ENCODE data around the gene COPS7A.

Gene COPS7A

GRCh38 chr12:6700646-6701051 is 23.2 kb upstream of the COPS7A start, which contains the start of gene PIANP:
PIANP (minus strand) TSS chr12:6700815; CDS start chr12:6698061, 2,754 bp downstream.
- Histone ChIP-seq H3K9me3 (ENCODE audit: control insufficient read depth, insufficient read depth, low read depth, low read length) (no peaks in the 10 kb centered on the region), H3K4me1 (ENCODE audit: control insufficient read depth, insufficient read depth, low read length) (no peaks in the 10 kb centered on the region), H3K4me3 (ENCODE audit: low read depth, low read length) (peak within 1 kb of the TSS; percentile 55), H3K27ac (ENCODE audit: extremely low read depth, low read depth, low read length) (peak within 1 kb of the TSS; percentile 24; the same call in 1 of the 2 replicates), H3K36me3 (ENCODE audit: control insufficient read depth in 2 of 2, insufficient read depth in 1 of 2, low read length in 2 of 2) (peaks cover 0 to 9% of the 10 kb centered on the region in 2 experiments; a peak in 1 of 3 replicates)
- POLR2A ChIA-PET, result no interaction called here
- CTCF ChIA-PET, result no interaction called here
- TF ChIP-seq ZIC2 (tag by site-specific recombination; IDR thresholded peaks at IDR 0.05), result peak; percentile 59
- no peak for TF ChIP-seq HOXA7 (CRISPR knock-in tag; IDR thresholded peaks at IDR 0.05; ENCODE audit: borderline replicate concordance)
- no peak for TF ChIP-seq GFI1B (tag by site-specific recombination; IDR thresholded peaks at IDR 0.05)
- TF ChIP-seq KLF8 (tag by site-specific recombination; IDR thresholded peaks at IDR 0.05), result no peak

GRCh38 chr12:6701078-6701768 is 22.6 kb upstream of the COPS7A start:
- Histone ChIP-seq H3K9me3 (ENCODE audit: control insufficient read depth, insufficient read depth, low read depth, low read length) (no peaks in the 10 kb centered on the region), H3K36me3 (ENCODE audit: control insufficient read depth in 2 of 2, insufficient read depth in 1 of 2, low read length in 2 of 2) (peaks cover 0 to 9% of the 10 kb centered on the region in 2 experiments; a peak in 1 of 3 replicates), H3K27ac (ENCODE audit: extremely low read depth, low read depth, low read length) (no peak overlapping the region), H3K4me1 (ENCODE audit: control insufficient read depth, insufficient read depth, low read length) (no peaks in the 10 kb centered on the region), H3K4me3 (ENCODE audit: low read depth, low read length) (peak overlapping the region; percentile 43; the same call in 1 of the 2 replicates)
- CTCF ChIA-PET, result interaction anchor here (1.0 kb wide), 1 partner anchor 236 kb away, joined by 3 read pairs; no protein-coding TSS in a partner anchor
- POLR2A ChIA-PET, result no interaction called here
- TF ChIP-seq FEZF1 (tag by site-specific recombination; IDR thresholded peaks at IDR 0.05) (no peak), ZNF544 (tag by site-specific recombination; IDR thresholded peaks at IDR 0.05) (no peak), GLIS1 (tag by site-specific recombination; IDR thresholded peaks at IDR 0.05) (no peak), ZNF239 (tag by site-specific recombination; IDR thresholded peaks at IDR 0.05) (no peak), PRDM6 (tag by site-specific recombination; IDR thresholded peaks at IDR 0.05) (no peak), ZNF701 (tag by site-specific recombination; IDR thresholded peaks at IDR 0.05) (no peak), ZEB2 (tag by site-specific recombination; IDR thresholded peaks at IDR 0.05) (0 out of 2 replicates have a peak, but pooled peaks have one; percentile 15), ZNF138 (tag by site-specific recombination; IDR thresholded peaks at IDR 0.05; ENCODE audit: borderline replicate concordance) (no peak), ELK4 (IDR thresholded peaks at IDR 0.05; ENCODE audit: borderline replicate concordance, low read depth, low read length) (no peak), ZBTB44 (tag by site-specific recombination; IDR thresholded peaks at IDR 0.05) (no peak), PRDM10 (tag by site-specific recombination; IDR thresholded peaks at IDR 0.05) (peak; percentile 47; the same call in 1 of the 2 replicates), SCRT1 (tag by site-specific recombination; IDR thresholded peaks at IDR 0.05; ENCODE audit: borderline replicate concordance) (no peak), ZNF521 (tag by site-specific recombination; IDR thresholded peaks at IDR 0.05) (no peak), ZBTB48 (tag by site-specific recombination; IDR thresholded peaks at IDR 0.05) (no peak), MZF1 (tag by site-specific recombination; IDR thresholded peaks at IDR 0.05; ENCODE audit: borderline replicate concordance) (no peak), GLIS2 (tag by site-specific recombination; IDR thresholded peaks at IDR 0.05) (no peak), ZNF23 (tag by site-specific recombination; IDR thresholded peaks at IDR 0.05; ENCODE audit: borderline replicate concordance) (no peak), BCL11A (tag by site-specific recombination; IDR thresholded peaks at IDR 0.05; ENCODE audit: low read depth) (no peak), ZNF223 (tag by site-specific recombination; IDR thresholded peaks at IDR 0.05) (no peak), ZNF585B (tag by site-specific recombination; IDR thresholded peaks at IDR 0.05) (no peak), ZNF623 (tag by site-specific recombination; IDR thresholded peaks at IDR 0.05) (peak; percentile 99), PRDM1 (tag by site-specific recombination; IDR thresholded peaks at IDR 0.05) (no peak), ZNF423 (tag by site-specific recombination; IDR thresholded peaks at IDR 0.05) (no peak), ZNF350 (tag by site-specific recombination; IDR thresholded peaks at IDR 0.05) (no peak)
